ENCODE results near the gene CNOT3. TPM values are rescaled to one million over a fixed set of nuclear protein-coding genes. Genes with fewer than 3 reads are reported as not detected.
A peak's percentile ranks its signal among the peaks of the same experiment; 100 is the strongest.

The CNOT3 gene
- total RNA-seq, 1 experiment from 2014 or later, result 91.2 TPM

DNA sequence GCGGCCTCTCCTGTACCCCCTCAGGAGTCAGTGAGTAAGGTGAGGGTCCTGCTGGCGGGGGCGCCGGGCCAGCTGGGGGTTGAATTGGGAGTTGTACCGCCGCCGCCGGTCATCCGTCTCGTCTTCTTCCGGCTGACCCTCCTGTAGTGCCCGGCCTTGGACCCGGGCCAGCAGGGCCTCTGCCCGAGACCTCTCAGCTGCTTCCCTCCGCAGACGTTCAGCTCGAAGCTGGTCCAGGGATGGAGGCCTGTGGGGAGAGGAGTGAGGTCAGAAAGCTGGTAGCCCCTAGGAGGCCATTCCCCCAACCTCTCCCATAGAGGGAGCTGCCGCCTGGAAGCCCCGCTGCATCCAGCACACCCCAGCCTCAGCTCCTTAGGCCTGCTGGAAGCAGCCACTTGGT lies 18.1 kb downstream of the CNOT3 start:
- Histone ChIP-seq H2AFZ (ENCODE audit: low read length) (no peak overlapping the region), H3K9me3 (ENCODE audit: control insufficient read depth, low read depth, low read length) (no peaks in the 10 kb centered on the region), H2AK5ac (ENCODE audit: insufficient read length, low read length) (no peak overlapping the region), H3K9ac (ENCODE audit: extremely low read depth, insufficient read length, low read length) (no peak overlapping the region), H3K18ac (ENCODE audit: insufficient read length, low read depth, low read length) (no peak overlapping the region), H4K5ac (ENCODE audit: insufficient read length, low read depth, low read length) (no peak overlapping the region), H3K79me1 (ENCODE audit: insufficient read depth, low read depth, low read length, poor library complexity, severe bottlenecking) (no peaks in the 10 kb centered on the region), H2BK15ac (ENCODE audit: low read depth, low read length) (no peak overlapping the region), H3K23ac (ENCODE audit: insufficient read length, low read depth, low read length) (no peak overlapping the region), H2BK12ac (ENCODE audit: insufficient read length, low read depth, low read length) (no peak overlapping the region), H3K4me1 (ENCODE audit: insufficient read depth, low read length) (no peaks in the 10 kb centered on the region), H2BK120ac (ENCODE audit: low read depth, low read length, poor library complexity, severe bottlenecking) (no peak overlapping the region), H3K23me2 (ENCODE audit: insufficient read length, low read depth, low read length, poor library complexity, severe bottlenecking) (peaks cover 11% of the 10 kb centered on the region), H4K91ac (ENCODE audit: insufficient read length, low read depth, low read length) (no peak overlapping the region), H3K79me2 (ENCODE audit: insufficient read depth, low read length) (no peaks in the 10 kb centered on the region; the same call in 1 of the 2 replicates), H3T11ph (ENCODE audit: low read length) (no peak overlapping the region), H3K4ac (ENCODE audit: low read depth, low read length) (no peak overlapping the region), H3K27me3 (ENCODE audit: insufficient read depth, low read length) (no peaks in the 10 kb centered on the region), H2BK20ac (ENCODE audit: low read depth, low read length, poor library complexity, severe bottlenecking) (no peak overlapping the region), H3K56ac (ENCODE audit: insufficient read length, low read depth, low read length) (no peak overlapping the region), H3K27ac (ENCODE audit: insufficient read length, low read depth, low read length) (no peak overlapping the region), H4K8ac (replicated peaks; ENCODE audit: insufficient read length, low read depth, low read length) (no peak overlapping the region), H3K4me2 (ENCODE audit: insufficient read depth, insufficient read length, low read length) (no peak overlapping the region), H4K20me1 (ENCODE audit: control insufficient read depth, insufficient read depth, insufficient read length) (no peaks in the 10 kb centered on the region), H2BK5ac (ENCODE audit: insufficient read length, low read length) (no peak overlapping the region), H3K14ac (ENCODE audit: insufficient read depth, low read length) (no peak overlapping the region)
- H3K4me3 Mint-ChIP-seq, result no peak overlapping the region
- no peaks in the 10 kb centered on the region; a peak in 1 of 5 replicates for H3K9me3 Mint-ChIP-seq
- peaks cover 9% of the 10 kb centered on the region in 2 experiments for H3K4me1 Mint-ChIP-seq
- H3K27ac Mint-ChIP-seq, result no peak overlapping the region
- H3K36me3 Mint-ChIP-seq (ENCODE audit: insufficient read depth in 1 of 3, low read depth in 3 of 3), result peaks cover 37 to 67% (median 66%) of the 10 kb centered on the region in 3 experiments
- DNase-seq, result no peak
- no CpG with 5 or more reads among the region's 19 CpGs for WGBS (ENCODE audit: extremely low coverage, insufficient read length, low lambda C conversion rate)
- TF ChIP-seq CTCF (conservative IDR thresholded peaks at IDR 0.05), result peak; percentile 34; the same call in 2 of the 3 replicates
- H3K27me3 Mint-ChIP-seq (ENCODE audit: low read depth), result peaks cover 3% of the 10 kb centered on the region; the same call in 1 of the 2 replicates

Measured in H9 (cell line).